CD4-positive, alpha-beta T cell treated with Interleukin-1 beta for 1 hour (primary cell): Measurements from ENCODE around the gene EEF1A2.

ENCODE experiments used
- DNase-seq, 2 donors: peaks; one replicate each; pipeline ENCODE4 v3.0.0-alpha.2; 2020 to 2022

The EEF1A2 gene

DNA sequence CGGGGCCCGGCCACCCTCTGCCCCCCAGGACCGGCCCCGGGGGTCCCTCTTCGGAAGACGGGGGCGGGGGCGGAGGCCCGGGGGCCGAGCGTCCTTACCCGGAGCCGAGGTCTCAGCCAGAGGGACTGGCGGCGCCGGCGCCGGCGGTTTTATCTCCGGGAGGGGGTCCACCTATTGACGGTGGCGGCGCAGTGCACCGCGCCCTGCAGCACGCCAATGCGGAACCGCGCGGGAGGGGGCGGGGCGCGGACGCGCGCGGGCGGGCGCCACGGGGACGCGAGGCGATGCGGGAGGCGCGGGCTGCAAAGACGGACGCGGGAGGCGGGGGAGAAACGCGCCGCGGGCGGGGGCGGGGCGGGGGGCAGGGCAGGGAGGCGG is at the start of gene EEF1A2:
Gene EEF1A2, minus strand, starts transcription at position 124 of the 378 bp plus-strand sequence. CDS start 1,320 bp downstream, outside the sequence.
- peak; percentile 63 to 66 for DNase-seq

DNA sequence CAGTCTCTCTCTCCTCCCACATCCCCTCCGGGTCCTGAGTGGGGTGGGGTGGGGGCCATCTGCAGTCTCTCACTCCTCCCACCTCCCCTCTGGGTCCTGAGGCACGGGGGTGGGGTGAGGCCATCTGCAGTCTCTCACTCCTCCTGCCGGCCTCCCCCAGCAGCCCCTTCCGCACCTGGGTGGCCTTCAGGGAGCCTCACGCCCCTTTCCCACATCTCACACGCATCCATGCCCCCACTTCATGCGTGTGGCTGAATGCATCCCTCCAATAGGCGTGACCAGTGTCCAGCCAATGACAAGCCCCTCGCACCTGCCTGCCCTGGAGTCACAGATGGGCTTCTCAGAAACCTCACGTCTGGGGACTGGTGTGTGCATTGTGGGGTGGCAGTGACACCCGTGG is 49.7 kb upstream of the EEF1A2 start:
- no peak for DNase-seq

DNA sequence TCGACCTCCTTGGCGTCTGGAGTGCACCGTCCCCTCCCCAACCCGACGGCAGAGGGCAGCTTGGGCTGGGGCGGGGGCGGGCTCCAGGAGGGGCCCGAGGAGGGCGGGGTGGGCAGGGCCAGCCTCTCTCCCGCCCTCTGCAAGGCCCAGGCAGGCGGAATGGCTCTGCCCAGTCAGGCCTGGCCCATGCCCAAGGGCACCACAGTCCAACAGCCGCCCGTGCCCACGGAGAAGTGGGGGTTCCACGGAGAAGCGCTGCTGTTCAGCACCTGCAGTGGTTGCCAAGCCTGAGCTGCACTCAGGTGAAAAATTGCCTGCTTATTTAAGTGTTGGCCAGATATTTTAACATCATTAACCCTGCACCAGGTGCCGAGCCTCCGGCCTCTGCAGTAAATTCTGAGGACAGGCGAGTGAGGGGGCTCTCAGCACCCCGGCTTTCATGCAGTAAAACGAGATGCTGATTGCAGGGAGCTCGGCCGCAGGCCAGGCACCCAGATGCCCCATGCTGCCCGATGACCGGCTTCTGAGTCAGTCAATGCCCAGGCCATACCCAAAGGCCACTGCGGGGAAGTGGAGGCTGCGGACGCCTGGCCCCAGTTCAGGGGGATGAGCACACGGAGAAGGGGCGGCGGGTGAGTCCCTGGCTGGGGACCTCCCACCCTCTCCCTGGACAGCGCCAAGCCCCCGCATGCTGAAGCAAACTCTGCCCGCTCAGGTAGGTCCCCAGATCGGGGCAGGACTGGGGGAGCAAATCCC is 49.0 kb upstream of the EEF1A2 start, which contains the start of gene SRMS:
Gene SRMS, minus strand, starts transcription at position 25 of the 756 bp plus-strand sequence. CDS start 286 bp downstream, outside the sequence.
- DNase-seq = no peak

DNA sequence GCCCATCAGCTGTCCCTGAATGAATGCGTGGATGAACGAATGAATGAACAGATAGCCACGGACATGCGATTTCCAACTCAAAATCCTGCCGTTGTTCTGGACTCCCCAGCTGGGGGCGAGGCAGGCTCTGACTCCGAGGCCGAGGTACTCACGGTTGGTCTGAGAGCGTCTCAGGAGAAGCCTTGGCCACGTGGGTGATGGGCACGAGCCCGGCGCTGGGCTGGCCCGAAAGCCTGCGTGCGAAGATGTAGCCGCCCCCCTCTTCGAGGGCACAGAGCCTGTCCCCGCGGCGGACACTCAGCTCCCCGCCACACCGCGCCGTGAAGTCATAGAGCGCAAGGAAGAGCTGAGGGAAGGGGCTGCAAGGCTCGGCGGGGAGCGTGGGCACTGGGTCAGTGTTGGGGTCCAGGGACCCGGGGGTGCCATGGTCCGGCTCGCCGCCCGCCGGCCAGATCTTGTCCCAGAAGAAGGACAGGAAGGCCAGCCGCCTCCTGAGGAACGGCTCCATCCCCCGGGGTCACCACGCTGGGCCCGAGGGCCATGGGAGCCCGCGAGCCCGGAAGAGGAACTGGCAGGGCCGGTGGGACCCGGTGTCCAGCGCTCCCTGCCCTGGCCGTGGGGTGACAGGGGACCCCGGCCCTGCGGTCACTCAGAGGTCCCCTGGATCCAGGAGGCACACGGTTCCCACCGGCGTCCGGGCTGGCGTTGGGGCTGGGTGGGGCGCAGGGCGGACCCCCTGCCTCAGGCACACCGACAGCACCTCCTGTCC is 48.3 kb upstream of the EEF1A2 start:
- DNase-seq = no peak

DNA sequence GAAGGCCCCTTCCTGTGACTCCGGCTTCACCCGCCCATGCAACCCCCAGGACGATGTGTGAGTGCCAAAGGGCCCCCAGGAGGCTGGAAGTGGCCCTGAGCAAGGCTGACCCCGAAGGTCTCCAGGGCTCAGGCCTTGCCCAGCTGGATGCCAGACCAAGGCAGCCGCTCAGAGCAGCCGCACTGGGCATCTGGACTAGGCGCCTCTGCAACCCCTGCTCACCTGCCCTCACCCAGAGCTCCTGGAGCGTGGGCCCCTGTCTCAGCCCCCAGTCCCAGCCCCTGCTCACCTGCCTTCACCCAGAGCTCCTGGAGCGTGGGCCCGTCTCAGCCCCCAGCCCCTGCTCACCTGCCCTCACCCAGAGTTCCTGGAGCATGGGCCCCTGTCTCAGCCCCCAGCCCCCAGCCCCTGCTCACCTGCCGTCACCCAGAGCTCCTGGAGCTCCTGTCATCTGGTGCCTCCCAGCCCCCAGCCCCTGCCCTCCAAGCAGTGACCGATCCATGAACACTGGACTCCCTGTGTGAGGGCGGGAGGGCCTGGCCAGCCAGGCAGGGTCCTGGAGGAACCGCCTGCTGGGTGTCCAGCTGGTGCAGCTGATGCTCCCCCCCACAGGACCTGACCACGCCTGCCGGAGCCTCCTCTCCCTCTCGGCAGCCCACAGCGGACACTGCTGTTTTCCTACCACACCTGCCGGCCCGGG is 47.5 kb upstream of the EEF1A2 start:
- DNase-seq = no peak

DNA sequence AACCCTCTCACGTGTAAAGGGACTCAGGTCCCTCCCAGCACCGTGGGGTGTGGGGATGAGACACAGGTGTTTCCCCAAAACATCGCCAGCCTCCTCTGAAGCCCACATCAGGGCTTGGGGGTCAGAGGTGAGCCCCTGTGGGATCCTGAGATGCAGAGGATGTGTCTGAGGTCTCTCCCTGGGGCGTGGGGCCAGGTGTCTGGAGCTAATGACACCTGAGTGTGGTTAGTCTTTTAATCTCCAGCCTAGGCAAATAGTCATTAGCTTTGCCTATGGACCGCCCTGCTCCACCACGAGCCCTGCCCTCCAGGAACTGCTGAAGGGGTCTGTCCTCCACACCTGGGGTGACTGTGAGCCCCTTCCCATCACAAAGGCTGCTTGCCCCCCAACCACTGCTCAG is 46.9 kb upstream of the EEF1A2 start:
- no peak for DNase-seq

DNA sequence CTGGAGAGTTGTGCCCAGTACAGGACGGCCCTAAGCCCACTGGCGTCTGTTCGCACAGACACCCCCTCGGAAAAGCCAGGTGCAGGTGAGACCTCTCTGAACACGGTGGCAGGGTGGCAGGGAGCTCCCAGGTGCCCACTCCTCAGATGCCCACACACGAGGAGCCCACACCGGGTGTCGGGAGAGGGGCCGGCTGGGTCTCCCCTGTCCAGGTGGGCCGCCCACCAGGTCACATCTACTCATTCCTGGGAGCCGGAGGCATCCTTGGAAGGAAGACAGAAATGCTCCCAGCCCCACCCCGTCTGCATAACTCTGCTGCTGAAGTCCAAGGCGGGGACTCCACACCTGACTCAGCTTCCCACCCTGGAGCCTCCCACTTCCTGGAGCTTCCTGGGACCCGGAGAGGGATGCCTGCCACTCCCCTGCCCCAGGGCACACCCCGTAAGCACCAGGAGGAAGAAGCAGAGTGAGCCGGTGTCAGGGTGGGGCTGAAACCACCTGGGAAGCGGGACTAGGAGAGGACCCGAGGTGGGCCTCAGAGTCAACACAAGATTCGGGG is 46.2 kb upstream of the EEF1A2 start:
- DNase-seq = no peak

DNA sequence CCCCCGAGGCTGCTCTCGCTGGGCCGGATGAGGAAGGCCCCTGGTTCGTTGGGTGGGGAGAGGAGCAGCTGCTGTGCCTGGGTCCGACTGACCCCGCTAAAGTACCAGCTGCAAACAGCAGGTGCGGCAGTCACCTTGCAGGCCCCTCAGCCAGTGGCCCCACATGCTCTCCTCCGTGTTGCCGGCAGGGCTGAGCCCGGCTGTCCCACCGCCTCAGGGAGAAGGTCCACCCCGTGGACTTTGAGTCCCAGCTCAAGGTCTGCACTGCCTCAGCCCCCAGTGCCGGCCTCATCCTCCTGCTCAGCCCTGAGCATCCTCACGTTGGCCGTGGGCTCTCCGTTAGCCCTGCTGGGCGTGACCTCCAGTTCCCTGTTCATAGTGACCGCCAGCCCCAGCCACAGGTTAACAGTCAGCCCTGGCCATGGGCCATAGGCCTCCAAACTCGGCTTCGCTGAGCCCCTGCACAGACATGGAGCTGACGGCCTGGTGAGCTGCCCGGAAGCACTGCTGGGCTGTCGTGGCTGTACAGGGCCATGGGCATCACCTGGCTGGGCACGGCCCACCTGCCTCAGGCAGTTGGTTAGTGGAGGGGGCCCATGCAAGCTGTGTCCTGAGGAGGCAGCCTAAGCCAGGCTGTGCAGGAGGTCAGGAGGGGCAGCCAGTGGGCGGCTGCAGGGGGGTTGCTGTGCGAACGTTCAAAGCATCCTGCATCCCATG is 45.5 kb upstream of the EEF1A2 start:
- no peak for DNase-seq

DNA sequence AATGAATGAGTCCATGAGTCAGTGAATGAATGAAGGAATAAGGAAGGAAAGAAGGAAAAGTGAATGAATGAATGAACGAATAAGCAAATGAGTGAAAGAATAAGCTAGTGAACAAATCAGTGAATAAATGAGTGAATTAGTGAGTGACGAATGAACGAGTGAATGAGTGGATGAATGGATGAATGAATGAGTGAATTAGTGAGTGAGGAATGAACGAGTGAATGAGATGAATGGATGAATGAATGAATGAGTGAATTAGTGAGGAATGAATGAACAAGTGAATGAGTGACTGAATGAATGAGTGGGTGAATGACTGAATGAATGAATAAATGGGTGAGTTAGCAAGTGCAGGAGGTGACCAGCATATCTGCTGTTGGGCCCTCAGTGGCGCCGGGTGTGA is 44.9 kb upstream of the EEF1A2 start:
- no peak for DNase-seq

DNA sequence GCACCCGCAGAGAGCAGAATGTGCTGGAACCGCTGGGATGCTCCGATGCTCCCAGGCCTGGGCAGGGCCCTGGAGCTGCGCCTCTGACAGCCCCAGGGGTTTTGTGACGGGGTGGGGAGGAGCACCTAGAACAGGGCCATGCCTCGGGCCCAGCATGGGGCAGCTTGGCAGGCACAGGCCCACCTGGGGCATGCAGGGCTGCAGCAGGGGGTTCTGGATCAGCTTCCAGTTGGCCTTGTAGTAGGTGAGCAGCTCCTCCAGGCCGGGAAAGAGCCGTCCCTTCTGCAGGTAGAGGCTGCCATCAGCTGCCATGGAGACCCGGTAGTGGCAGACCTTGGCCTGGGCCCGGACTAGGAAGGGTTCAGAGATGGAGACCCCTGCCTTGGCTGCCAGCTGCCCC is 44.2 kb upstream of the EEF1A2 start:
- DNase-seq = no peak

DNA sequence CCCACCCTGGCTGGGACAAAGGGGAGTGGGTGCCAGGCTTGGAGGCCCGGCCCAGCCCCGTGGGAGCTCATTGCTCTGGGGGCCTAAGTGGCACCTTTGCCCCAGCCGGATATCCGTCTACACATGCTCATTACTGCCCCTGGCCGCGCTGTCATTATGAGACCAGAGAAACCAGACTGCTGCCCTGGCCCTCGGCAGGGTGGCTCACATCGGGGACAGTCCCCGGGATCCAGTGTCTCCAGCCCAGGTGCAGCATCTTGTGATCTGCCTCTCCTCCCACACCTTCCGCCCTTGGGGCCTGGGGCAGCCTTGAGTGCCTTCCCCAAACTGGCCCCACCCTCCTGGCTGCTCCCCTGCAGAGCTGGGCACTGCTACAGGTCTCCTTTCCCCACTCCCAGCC is 43.8 kb upstream of the EEF1A2 start:
- DNase-seq = peak in 1 of 2 donors; percentile 42

DNA sequence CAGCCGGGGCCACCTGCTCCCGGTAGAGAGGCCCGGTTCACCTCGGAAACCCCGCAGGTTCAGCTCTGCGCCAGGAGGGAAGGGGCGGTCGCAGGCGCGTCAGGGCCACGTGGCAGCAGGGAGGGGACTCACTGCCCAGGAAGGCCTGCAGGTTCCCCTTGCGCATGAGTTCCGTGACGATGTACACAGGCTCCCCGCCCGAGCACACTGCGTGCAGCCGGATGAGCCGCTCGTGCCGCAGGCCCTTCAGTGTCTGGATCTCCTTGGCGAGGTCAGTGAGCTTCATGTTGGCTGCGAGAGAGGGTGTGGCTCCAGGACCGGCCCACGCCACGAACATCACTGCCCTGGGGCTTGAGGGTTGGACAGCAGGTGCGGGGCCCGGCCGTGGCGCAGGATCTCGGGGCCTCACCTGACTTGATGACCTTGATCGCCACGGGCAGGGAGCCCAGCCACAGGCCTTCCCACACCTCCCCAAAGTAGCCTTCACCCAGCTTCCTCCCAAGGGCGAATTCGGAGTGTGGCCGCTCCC is 43.2 kb upstream of the EEF1A2 start:
- no peak for DNase-seq

DNA sequence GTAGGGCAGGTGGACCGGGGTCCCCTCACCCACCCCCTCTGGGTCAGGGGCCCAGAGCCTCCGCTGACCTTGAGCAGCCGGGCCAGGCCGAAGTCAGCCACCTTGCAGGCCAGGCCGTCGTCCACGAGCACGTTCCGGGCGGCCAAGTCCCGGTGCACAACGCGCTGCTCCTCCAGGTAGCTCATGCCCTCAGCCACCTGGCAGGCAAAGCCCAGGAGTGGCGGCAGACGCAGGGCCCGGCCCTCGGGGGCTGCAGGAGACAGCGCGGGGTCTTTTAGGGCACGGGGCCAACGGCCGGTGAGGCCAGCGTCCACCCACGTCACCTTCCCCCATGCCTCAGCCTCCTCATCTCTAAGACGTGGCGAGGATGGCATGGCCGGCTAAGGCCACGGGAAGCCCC is 42.5 kb upstream of the EEF1A2 start:
- no peak for DNase-seq

DNA sequence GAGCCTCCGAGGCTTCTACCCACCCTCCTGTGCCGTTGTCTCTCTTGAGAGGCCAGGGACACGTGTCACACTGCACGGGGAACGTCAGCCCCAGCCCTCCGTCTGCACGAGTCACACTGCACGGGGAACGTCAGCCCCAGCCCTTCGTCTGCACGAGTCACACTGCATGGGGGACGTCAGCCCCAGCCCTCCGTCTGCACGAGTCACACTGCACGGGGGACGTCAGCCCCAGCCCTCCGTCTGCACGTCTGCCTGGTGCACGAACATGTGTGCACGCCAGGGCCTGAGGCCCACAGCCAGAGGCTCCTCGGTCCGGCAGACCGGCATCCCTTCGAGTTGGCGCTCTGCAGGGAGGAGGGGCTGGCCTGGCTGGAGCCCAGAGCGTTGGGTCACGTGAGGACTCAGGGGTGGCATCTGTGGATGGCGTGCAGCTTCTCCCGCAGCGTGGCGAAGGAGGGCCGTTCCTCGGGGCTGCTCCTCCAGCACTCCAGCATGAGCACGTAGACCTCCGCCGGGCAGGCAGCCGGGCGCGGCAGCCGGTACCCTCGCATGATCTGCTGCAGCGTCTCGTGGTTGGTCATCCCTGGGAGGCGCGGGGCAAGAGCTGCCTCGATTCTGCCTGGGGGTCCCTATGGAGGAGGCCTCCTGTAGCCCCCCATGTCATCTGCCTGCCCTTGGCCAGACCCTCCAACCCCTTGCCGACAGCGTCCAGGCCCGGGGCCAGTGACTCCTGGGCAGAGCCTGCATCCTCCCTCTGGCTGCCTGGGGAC is 41.7 kb upstream of the EEF1A2 start:
- DNase-seq = no peak

DNA sequence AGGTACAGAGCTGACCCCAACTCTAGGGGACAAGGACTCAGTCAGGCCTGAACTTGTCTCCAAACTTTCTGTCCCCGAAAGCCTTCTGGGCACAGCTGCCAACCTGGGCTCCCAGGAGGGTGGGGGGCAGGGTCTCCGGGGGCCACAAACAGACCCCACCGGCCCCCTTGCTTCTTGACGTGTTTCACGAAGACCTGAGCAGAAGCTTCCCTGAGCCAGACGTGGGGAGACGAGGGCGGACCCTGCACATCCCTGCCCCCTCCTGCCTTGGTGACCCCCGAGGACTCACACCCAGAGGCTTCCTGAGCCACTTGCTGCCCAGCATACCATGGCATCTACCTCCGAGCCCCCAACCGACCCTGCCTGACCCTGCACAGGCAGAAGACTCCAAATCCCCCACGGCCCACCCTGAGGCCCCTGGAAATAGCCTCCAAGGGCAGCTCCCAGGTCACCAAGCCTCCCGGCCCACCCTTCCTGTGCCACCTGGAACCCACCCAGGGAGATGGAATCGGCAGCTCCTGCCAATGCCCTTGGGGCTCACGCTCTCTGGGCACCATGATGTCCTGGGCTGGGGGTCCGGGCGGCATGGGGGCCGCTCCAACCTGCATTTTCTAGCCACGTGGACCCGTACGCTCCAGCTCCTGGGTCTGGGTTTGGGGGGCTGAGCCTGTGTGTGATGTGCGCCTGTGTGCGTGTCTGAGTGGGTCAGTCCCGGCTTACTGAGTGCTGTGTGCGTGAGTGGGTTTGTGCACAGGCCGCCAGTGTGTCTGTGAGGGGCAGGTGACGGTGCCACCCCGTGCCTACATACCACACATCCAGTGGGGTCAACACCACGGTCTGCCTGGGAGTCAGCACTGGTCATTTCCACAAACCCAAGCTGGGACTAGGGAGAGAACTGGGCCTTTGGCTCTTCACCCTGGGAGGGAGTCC is 40.8 kb upstream of the EEF1A2 start:
- DNase-seq = no peak

DNA sequence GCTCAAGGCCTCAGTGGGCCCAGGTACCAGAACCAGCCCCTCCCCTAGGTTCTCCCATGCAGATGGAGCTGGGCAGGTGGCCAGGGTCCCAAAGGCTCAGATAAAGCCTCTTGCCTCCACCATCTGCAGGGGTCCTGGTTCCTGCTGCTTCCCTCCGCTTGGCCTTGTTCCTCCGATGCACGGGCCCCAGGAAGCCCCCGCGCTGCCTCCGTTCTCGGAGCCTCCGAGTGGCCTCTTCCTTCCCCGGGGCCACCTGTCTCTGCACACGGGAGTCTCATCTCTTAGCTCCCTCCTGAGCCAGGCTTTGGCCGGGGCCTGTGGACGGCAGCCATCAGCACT is 40.2 kb upstream of the EEF1A2 start:
- no peak for DNase-seq

DNA sequence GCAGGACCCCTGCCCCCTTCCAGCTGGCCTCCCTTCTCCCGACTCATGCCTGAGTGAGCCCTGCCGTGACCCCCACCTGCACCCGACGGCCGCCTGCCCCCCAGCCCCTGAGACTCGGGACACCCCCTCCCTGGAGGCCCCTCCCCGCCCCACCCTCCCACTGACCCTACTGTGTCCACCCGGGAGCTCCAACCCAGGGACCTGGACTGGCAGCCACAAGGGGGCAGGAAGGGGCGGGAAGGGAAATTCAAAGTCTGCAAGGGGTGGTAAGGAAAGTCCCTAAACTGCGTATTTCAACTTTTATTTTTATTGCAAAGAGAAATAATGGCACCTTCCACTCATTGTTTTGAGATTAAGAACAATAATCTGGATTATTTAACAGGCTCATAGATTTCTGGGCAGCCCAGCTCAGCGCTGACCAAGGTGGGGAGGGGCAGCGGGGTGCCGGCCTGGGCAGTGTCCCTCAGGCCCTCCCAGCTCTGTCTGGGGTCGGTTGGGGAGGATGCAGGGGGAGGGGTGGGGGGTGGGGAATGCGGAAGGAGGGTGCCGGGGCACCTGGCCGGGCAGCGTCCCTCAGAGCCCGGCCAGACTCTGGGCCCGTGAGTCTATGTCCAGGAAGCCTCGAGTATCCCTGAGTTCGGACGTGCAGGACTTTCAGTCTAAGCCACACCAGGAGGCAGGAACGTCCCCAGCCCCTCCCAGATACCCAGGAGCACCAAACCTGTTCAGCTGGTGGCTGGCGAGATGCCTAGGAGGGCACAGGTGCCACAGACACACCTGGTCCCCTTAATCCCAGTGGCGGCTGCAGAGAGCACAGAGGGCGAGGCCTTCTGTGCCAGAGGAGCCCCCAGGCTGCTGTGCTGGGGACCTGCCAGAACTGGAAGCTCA is 39.6 kb upstream of the EEF1A2 start:
- DNase-seq = peak; percentile 62

DNA sequence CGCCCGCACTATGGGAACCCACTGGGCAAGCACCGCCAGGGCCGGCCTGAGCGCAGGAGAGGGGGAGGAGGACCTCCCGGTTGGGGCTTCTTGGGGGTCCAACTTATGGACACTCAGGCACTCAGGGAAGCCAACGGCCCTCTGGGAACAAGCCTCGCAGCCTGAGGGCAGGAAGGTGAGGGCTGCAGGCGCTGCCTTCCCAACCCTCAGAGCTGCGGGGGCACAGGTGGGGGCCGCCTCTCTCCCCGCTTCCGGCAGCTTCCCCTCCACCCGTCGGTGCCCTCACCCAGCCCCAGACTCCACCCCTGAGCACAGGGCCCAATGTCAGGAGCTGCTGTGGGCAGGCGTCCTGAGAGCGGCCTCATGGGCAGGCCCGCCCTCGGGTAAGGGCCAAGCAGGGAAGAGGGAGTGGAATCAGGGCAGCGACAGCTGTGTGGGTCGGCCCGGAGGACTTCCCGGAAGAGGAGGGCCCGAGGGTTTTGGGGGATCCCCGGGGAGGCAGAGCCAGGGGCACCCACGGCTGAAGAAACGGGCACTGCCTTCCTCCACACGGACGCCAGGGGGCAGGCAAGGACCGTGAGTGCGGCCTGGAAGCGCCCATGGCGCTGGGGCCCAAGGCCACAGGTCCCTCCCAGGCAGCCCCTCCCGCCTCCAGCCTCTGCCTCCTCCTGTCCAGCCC is 38.8 kb upstream of the EEF1A2 start:
- peak; percentile 95 to 97 for DNase-seq

DNA sequence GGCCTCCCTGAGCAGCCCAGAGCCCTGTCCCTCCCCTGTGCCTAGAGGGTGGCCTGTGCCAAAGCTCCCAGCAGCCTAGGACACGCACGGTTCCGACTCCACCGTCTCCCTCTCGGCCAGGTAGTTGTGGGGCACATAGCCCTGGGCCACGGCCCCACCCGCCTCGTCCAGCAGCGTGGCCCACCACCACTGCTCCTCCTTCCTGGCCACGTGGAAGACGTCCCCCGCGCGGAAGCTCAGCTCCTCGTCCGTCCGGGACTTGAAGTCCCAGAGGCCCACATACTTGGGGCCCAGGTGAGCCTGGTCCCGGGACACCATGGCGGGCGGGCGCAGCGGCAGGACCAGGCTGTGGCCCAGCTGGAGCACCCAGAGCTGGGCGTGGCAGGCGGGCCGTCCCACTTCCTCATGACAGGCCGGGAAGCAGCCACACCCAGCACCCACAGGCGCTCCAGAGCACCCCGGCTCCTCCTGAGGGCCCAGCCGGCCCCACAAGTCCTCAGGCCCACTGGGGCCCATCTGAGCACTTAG is 38.2 kb upstream of the EEF1A2 start, which contains the start of gene PTK6:
Gene PTK6, minus strand, starts transcription at position 380 of the 528 bp plus-strand sequence. Its CDS starts 62 bp downstream, at position 318.
- peak; percentile 19 to 59 for DNase-seq
